Esophagus squamous epithelium (tissue), 5 donors: ENCODE results near the gene SERPINB3. TPM values are rescaled to one million over a fixed set of nuclear protein-coding genes. Genes with fewer than 3 reads are reported as not detected.

Experiments
- DNase-seq: peaks from one replicate; lab custom pipeline; 2025; lab: John Stamatoyannopoulos, UW
- H3K27ac ChIP-seq, 4 donors: fragments of 200-600 bp; sonication (generic); one replicate each; pipeline ENCODE4 v1.5.1; 2016 to 2019; ENCODE audit warnings: mild to moderate bottlenecking in 1 of 4
- H3K27me3 ChIP-seq, 4 donors: fragments of 200-600 bp; sonication (generic); 1 replicate in 3 of 4; 2 replicates in 1 of 4; pipeline versions ENCODE4 v1.5.1 to v1.6.0; 2017 to 2021; ENCODE audit warnings: antibody characterized with exemption in 1 of 4
- H3K36me3 ChIP-seq, 3 donors: fragments of 200-600 bp; sonication (generic); one replicate each; pipeline ENCODE4 v1.5.1; 2016 to 2019
- H3K4me1 ChIP-seq, 3 donors: fragments of 200-600 bp; sonication (generic); one replicate each; pipeline ENCODE4 v1.5.1; 2017 to 2019
- H3K4me3 ChIP-seq, 4 donors: fragments of 200-600 bp; sonication (generic); 1 replicate in 3 of 4; 2 replicates in 1 of 4; pipeline ENCODE4 v1.5.1; 2016 to 2019; ENCODE audit warnings: mild to moderate bottlenecking in 2 of 4, moderate library complexity in 1 of 4
- H3K9me3 ChIP-seq, 3 donors: fragments of 200-600 bp; sonication (generic); one replicate each; pipeline ENCODE4 v1.5.1; 2016 to 2019
- POLR2A ChIP-seq, 4 donors: fragments of 450-650 bp; IDR thresholded peaks; one replicate each; pipeline ENCODE4 v1.6.1; 2017; ENCODE audit warnings: antibody characterized with exemption in 4 of 4, mild to moderate bottlenecking in 4 of 4, moderate library complexity in 3 of 4
- WGBS, 2 donors: methylation state at CpG; one replicate each; pipeline ENCODE4 v1.1.5; 2018; 5-methylcytosine and 5-hydroxymethylcytosine counted together
- intact Hi-C: fragments of 100-400 bp; cut with DNase I; formaldehyde crosslinking; loops from one replicate; pipeline ENCODE4 v1.15.0; 2022
- total RNA-seq, 4 donors: library from RNA; depleted of rRNA; stranded (reverse); fragments of >200 nt; gene quantifications; one replicate each; pipeline ENCODE4 v1.1.0, GENCODE V29; 2016
- TF ChIP-seq, protein P1 (sequence below), 6 experiments: fragments of 450-650 bp in 4 of 6; fragments of 200-600 bp in 2 of 6; sonication (generic) in 2 of 6; IDR thresholded peaks; one replicate each; pipeline ENCODE4 v1.5.1; 2016 to 2019; ENCODE audit warnings: antibody characterized with exemption in 6 of 6, mild to moderate bottlenecking in 4 of 6, moderate library complexity in 4 of 6
- donor health status: DM: yes; HTN: yes; CAD: no.

SERPINB3 gene
- total RNA-seq, 4 donors from 2014 or later: 349 to 1,684 (median 789) TPM

DNA sequence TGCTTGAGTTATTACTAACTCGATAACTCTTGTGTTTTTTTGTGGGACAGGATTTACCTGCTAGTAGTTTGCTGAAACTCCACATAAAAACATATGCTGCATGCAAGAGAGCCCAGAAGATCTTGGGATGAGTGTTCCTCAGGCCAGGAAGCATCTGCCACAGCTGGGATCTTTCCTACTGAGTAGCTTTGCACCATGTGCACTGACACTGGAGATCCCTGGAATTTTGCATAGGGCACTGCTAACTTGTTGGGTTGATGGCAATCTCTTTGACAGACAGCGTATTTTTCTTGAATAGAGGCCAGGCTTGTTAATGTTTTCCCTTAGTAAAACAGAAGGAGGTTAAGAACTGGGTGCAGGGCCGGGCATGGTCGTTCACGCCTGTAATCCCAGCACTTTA lies 40.3 kb upstream of the SERPINB3 start:
- H3K4me1 ChIP-seq: peaks cover 0 to 12% (median 0%) of the 10 kb centered on the region in 3 donors
- 66 to 75% methylated on average over 4 to 5 of the region's 5 CpGs for WGBS, 2 donors
- DNase-seq: no peak
- no peak overlapping the region for H3K27ac ChIP-seq
- no peaks in the 10 kb centered on the region for H3K27me3 ChIP-seq
- H3K9me3 ChIP-seq: no peaks in the 10 kb centered on the region
- no peak overlapping the region for H3K4me3 ChIP-seq
- H3K36me3 ChIP-seq: no peaks in the 10 kb centered on the region
- intact Hi-C loops: no loop called here
- TF ChIP-seq POLR2A (IDR thresholded peaks at IDR 0.05): no peak
- TF ChIP-seq, protein P1, sequence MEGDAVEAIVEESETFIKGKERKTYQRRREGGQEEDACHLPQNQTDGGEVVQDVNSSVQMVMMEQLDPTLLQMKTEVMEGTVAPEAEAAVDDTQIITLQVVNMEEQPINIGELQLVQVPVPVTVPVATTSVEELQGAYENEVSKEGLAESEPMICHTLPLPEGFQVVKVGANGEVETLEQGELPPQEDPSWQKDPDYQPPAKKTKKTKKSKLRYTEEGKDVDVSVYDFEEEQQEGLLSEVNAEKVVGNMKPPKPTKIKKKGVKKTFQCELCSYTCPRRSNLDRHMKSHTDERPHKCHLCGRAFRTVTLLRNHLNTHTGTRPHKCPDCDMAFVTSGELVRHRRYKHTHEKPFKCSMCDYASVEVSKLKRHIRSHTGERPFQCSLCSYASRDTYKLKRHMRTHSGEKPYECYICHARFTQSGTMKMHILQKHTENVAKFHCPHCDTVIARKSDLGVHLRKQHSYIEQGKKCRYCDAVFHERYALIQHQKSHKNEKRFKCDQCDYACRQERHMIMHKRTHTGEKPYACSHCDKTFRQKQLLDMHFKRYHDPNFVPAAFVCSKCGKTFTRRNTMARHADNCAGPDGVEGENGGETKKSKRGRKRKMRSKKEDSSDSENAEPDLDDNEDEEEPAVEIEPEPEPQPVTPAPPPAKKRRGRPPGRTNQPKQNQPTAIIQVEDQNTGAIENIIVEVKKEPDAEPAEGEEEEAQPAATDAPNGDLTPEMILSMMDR (IDR thresholded peaks at IDR 0.05): no peak

DNA sequence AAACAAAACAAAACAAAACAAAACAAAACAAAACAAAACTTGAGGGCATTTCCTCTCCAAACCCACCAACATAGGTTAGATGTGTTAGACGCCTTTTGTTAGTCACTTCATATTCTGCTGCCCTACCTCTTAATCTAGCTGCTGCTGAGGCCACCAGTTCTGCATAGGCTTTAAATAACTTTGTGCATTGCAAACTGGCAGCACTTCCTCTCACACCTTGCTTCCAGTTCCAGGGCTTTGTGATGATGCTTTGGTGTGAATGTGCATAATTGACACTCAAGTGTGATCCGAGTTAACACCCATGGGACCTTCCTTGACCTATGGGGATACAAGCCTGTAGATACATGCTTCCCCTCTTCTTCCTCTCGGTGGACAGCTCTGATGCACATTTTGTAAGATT lies 38.8 kb upstream of the SERPINB3 start:
- TF ChIP-seq, protein P1 (IDR thresholded peaks at IDR 0.05): no peak
- TF ChIP-seq POLR2A (IDR thresholded peaks at IDR 0.05): no peak
- H3K4me3 ChIP-seq: no peak overlapping the region
- no peak for DNase-seq
- WGBS, 2 donors: 53 to 63% methylated on average over 3 of the region's 3 CpGs
- intact Hi-C loops: no loop called here
- peaks cover 0 to 6% (median 0%) of the 10 kb centered on the region in 3 donors for H3K4me1 ChIP-seq
- no peaks in the 10 kb centered on the region for H3K9me3 ChIP-seq
- H3K27ac ChIP-seq: no peak overlapping the region
- H3K27me3 ChIP-seq: no peaks in the 10 kb centered on the region
- H3K36me3 ChIP-seq: no peaks in the 10 kb centered on the region

DNA sequence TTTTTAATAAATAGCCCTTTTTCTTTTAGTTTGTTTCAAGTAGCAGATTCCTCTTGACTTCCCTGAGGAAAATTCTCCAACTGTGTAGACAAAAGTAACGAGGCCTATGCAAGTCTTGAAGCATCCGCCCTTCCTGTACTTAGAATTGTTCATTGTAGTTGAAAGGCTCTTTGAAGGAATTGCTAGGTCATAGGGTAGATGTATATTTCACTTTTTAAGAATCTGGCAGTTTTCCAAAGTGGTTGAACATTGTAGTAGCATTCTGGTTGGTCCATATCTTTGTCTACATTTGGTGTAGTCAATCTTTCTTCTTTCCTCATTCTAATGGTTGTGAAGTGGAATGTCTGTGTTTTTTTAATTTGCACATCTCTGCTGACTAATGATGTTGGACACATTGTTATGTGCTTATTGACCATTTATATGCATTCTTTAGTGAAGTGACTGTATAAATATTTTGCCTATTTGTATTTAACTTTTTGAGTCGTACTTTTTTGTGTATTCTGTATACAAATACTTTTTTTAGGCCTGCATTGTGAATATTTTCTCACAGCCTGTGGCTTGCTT lies 35.5 kb upstream of the SERPINB3 start:
- WGBS, 2 donors: 49 to 75% methylated on average over 3 of the region's 3 CpGs
- Histone ChIP-seq H3K4me3 (no peak overlapping the region), H3K9me3 (no peaks in the 10 kb centered on the region), H3K27me3 (no peaks in the 10 kb centered on the region), H3K36me3 (no peaks in the 10 kb centered on the region), H3K27ac (no peak overlapping the region), H3K4me1 (no peaks in the 10 kb centered on the region)
- TF ChIP-seq, protein P1 (IDR thresholded peaks at IDR 0.05): no peak
- TF ChIP-seq POLR2A (IDR thresholded peaks at IDR 0.05): no peak
- intact Hi-C loops: no loop called here
- DNase-seq: no peak

DNA sequence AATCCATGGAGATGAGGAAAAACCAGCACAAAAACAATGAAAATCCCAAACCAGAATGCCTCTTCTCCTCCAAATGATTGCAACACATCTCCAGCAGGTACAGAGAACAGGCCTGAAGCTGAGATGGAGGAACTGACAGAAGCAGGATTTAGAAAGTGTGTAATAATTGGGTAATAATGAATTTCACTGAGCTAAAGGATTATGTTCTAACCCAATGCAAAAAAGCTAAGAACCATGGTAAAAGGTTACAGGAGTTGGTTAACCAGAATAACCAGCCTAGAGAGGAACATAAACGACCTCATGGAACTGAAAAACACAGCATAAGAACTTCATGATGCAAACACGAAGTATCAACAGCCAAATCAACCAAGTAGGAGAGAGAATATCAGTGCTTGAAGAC lies 27.4 kb upstream of the SERPINB3 start:
- intact Hi-C loops: no loop called here
- no peaks in the 10 kb centered on the region for H3K36me3 ChIP-seq
- no peak for DNase-seq
- peaks cover 0 to 40% (median 9%) of the 10 kb centered on the region in 3 donors for H3K4me1 ChIP-seq
- H3K27me3 ChIP-seq: no peaks in the 10 kb centered on the region
- TF ChIP-seq, protein P1 (IDR thresholded peaks at IDR 0.05): no peak
- no peak for TF ChIP-seq POLR2A (IDR thresholded peaks at IDR 0.05)
- no peaks in the 10 kb centered on the region for H3K9me3 ChIP-seq
- H3K4me3 ChIP-seq: no peak overlapping the region
- 40 to 45% methylated on average over 2 of the region's 2 CpGs for WGBS, 2 donors
- peak overlapping the region in 3 of 4 donors; percentile 49 to 78 (median 66) for H3K27ac ChIP-seq

DNA sequence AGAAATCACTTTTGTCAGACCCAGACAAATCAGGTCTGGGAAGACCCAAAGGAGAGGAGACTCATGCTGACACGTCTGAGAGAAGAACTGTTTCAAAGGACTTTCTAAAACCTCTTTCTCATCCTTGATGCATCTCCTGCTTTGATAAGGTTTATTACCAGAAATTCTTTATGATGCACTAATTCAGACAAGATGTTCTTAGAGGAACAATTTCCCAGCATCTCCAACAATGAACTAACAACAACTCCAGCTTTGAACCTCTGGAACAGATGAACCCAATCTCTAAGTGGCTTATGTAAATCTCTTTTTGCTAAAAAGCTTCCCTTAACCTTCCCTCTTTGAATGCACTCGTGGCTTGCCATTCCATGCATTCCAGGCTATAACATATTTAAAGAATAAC lies 25.2 kb upstream of the SERPINB3 start:
- no peaks in the 10 kb centered on the region for H3K36me3 ChIP-seq
- H3K4me3 ChIP-seq: no peak overlapping the region
- WGBS, 2 donors: 59 to 60% methylated on average over 2 of the region's 2 CpGs
- H3K4me1 ChIP-seq: peaks cover 0 to 60% (median 9%) of the 10 kb centered on the region in 3 donors
- TF ChIP-seq, protein P1 (IDR thresholded peaks at IDR 0.05): no peak
- TF ChIP-seq POLR2A (IDR thresholded peaks at IDR 0.05): no peak
- H3K27ac ChIP-seq: no peak overlapping the region
- intact Hi-C loops: no loop called here
- no peak for DNase-seq
- no peaks in the 10 kb centered on the region for H3K9me3 ChIP-seq
- no peaks in the 10 kb centered on the region for H3K27me3 ChIP-seq
